C1 segment of cervical spinal cord (tissue), 14 donors: ENCODE measurements around the gene KHK.
"Not testable (repeated sequence)": the region's sequence is repeated elsewhere in the genome, so short reads cannot be mapped to it uniquely, and the experiment has no call there.

ENCODE experiments used
- DNase-seq, 14 donors: peaks; one replicate each; lab custom pipeline; 2025; lab: John Stamatoyannopoulos, UW

The KHK gene

DNA sequence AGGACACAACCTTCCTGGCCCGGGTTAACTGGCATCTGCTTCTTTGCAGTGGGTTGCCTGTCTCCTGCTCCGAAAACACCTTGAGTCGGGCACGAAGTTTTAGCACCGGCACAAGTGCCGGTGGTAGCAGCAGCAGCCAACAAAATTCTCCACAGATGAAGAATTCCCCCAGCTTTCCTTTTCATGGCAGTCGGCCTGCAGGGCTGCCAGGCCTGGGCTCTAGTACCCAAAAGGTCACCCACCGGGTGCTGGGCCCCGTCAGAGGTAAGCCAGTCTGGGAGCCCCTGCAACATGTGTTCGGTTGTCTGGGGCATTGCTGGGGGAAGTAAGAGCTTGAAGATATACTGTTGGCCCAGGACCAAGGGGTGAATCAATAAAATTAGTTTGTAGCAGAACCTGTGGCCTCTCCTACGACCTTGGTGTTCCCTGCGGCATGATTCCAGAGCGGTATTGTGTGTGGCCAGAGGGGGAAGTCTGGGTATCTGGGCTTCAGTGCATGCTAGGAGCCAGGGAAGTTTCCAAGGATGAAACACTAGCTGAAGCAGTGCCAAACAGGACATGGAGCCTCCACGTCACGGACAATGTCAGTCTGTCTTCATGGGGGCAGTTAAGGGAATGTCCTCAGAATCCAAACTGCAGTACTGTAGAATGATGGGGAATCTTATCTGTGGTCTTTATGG lies 27.3 kb upstream of the KHK start:
- no peak for DNase-seq

GRCh38 chr2:27060323-27060722 lies 26.2 kb upstream of the KHK start:
- DNase-seq, result no peak

DNA sequence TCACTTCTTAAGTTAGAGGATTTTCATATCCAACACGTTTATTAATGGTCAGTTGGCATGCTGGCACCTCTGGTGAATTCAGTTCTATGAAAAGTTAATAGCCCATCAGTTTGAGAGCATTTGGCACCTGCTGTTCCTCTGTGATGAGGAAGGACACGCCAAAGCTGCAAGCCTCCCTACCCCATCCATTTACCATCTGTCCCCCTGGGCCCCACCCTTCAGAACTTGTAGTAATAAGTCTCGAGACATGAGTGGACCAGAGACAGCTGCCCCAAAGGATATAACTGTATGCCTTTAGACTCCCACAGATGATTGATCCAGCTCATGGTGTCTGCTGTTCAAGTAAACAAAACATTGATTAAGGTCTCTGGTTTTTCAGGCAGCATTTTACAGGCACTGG lies 21.4 kb upstream of the KHK start:
- no peak for DNase-seq

DNA sequence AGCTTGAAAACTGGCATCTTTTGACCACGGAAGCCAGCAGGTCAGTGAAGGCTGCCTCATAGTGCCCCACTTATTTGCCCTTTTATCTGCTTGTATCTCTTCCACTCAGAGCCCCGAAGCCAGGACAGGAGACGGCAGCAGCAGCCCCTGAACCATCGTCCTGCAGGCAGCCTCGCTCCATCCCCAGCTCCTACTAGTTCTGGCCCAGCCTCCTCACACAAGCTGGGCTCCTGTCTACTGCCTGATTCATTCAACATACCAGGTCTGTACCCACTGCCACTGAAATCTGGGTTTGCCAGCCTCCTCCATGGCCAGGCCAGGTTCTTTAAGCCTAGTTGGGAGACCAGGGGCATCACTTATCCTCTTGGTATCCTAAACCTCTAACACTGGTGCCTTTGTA lies 19.2 kb upstream of the KHK start:
- DNase-seq, result no peak

GRCh38 chr2:27069436-27069835 lies 17.1 kb upstream of the KHK start:
- DNase-seq, result no peak

- no peak for DNase-seq
Measured at GRCh38 chr2:27069961-27070618, 16.5 kb upstream of the KHK start.

DNA sequence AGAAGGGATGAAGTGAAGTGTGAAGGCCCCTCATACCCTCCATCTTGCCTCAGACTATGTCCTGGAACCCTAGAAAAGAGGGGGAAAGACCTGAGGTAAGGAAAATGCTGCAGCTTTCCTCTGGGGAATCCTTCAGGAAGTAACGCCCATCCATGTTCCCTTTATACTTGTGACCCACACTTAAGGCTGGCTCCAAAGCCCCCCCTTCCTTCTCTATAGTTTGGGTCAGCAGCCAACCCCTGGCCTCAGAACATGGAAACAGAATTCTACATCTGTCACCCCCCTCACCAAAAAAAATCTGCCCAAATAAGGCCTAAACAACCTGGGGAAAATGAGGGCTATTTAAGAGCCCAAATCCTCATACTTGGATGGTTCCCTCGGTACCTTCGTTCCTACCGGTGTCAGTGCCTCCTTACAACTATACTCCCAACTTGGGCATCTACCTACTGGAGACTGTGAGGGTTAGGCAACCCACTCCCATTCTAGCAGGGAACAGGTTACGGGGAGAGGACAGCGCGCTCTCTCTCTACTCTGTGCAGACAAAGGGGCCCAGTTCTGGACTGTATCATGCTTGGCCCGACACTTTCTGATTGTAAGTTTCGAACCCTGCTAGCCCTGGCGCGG lies 15.8 kb upstream of the KHK start:
- no peak for DNase-seq

GRCh38 chr2:27071277-27071989 lies 15.1 kb upstream of the KHK start, which contains the start of gene OST4:
Gene OST4 (minus strand): TSS chr2:27071654.
- DNase-seq, result peak; percentile 38 to 96 (median 90)

DNA sequence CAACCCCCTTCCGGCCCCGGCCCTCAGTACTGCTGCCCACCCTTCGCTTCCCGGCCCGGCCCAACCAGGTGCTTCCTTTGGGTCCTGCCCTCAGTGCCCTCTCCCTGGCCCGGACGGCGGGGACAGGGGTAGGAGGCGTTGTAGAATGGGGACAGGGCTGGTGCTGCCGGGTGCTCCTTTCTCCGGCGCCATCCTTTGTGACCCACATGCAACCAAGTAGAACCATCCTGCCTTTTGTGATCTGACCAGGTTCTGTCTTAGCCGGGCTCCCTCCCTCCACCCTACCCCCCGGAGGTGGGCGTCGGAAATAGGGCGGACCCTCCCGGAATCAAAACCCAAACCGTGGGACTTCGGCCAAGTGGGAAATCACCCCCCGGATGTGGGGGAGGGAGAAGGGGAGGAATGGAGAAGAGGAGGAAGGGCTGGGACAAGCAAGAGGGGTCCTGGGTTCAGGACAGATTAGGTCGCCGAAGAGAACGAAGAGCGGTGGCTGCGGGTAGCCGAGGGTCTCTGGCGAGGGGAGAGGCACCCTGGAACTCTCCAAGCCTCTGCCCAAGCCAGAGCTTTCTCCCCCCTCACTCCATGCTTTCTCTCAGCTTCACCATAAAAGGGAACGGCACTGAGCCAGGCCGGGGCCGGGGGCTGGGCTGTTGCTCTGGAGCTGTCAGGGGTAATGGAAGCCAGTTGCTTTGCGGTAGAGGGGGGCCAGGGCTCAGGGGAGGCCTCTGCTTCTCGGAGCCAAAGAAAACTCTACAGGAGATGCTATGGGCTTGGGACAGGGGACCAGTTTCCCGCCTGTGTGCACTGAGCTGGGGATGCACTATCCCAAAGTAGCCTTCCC lies 14.4 kb upstream of the KHK start:
- DNase-seq, result peak in 9 of 14 donors; percentile 25 to 61 (median 49)

GRCh38 chr2:27072920-27073319 lies 13.7 kb upstream of the KHK start:
- DNase-seq, result no peak

DNA sequence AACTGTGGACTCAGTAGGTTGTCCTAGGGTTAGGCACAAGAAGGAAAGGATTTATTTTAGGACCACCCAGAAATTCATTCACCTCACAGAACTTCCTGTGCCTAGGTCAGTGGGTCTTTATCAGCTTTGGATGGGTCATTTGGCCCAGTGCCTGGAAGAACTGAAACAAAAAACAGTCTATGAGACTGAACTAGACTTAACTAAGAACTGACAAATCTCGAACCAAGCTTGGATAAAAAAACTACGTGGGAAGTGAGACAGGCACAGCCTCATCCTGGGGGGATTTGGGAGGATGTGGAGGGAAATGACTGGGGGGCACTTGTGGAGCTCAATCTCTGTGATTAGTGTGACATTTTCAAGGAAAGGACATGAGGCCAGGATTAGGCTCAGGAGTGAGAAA lies 12.8 kb upstream of the KHK start:
- no peak for DNase-seq

DNA sequence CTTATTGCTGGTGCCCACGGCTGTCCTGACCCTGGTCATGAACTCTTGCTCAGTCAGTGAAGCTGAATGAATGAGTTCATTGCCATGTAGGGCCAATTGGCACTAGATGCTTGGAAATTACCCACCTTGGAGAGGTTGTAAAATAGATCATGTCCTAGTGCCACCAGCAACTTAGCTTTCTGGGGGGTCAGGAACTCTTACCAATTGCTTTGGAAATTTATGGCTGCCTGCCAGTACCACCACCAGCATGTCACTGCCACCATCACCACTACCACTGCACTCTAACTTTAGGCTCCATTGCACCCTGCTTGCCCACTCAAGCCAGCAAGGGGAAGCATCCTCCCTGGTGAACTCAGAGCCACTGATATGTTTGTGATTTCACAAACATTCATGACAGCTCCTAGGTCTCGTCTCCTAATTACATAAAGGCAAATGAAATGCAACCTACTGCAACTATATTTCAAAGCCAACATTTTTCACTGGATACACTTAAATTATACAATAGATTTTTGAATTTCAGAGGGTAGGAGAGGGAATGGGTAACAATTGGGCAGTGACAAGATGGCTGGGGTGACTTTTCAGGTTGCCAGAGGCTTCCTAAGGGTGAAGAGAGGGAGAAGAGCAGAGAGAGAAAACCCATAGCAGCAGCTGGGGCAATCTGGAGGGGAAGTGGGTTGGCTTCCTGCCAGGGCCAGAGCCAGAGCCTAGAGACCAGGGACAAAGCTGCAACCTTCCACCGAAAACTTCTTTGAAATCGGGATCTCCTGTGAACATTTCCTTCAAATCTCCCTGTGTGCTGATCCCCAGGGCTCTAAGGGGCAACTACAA lies 11.6 kb upstream of the KHK start:
- peak in 1 of 14 donors; percentile 33 for DNase-seq

GRCh38 chr2:27075566-27075871 lies 11.1 kb upstream of the KHK start:
- DNase-seq, result not testable (repeated sequence)

- no peak for DNase-seq
Measured at GRCh38 chr2:27076323-27076722, 10.2 kb upstream of the KHK start.

- no peak for DNase-seq
Measured at GRCh38 chr2:27077231-27077630, 9.3 kb upstream of the KHK start.

- DNase-seq, result peak in 12 of 14 donors; percentile 8 to 81 (median 54)
Measured at GRCh38 chr2:27078267-27079194, 8.0 kb upstream of the KHK start, which contains the start of gene EMILIN1. Gene EMILIN1 (plus strand): TSS chr2:27078615. CDS start chr2:27079066, 451 bp downstream.

DNA sequence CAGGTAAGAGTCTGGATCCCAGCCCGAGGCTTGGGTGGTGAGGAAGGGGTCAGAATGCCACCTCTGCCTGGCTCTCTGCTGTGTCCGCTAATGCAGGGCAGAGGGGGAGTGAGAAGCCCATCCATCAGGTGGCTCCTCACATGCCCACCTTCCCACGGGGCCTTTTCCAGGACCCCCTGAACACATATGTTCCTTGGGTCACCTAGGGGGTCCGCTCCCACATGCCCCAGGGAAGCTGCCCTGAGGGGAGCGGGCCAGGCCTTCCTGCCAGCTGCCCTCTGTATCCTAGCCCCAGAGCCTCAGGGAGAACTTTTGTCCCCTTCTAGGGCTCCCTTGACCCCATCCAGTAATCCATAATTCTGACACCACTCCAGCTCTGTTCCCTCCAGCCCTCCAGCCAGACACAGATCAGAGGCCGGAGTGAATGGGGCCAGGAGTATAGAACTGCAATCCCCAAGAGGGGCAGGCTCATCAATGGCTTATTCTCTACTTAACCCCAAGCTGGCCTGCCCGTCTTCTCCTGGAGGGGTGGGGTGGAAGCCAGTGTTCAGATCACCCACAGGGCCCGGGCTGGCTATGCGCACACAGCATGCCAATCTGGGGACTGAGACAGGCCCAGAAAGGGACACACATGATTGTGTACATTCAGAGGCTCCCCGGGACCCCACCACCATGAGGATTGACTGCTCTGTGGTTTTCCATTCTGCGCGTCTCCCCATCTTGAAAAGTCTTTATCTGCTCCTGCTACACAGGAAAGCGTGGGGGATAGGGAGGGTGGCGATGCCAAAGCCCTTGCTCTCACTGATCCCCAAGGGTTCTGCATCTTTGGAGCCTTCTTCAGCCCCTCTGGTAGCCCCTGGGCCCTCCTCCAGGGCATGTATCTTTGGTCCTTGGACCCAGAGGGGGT lies 7.1 kb upstream of the KHK start:
- DNase-seq, result no peak

- DNase-seq, result no peak
Measured at GRCh38 chr2:27080140-27080469, 6.5 kb upstream of the KHK start.

GRCh38 chr2:27080603-27080936 lies 6.0 kb upstream of the KHK start:
- DNase-seq, result no peak
